ENCODE results near the gene TAS1R3.

GRCh38 chr1:1306070-1306660 lies 24.9 kb upstream of the TAS1R3 start:
- TF ChIP-seq CTCF (IDR thresholded peaks at IDR 0.05) (no peak), POLR2A (IDR thresholded peaks at IDR 0.05) (no peak)
